Gastrocnemius medialis (tissue), 4 donors: ENCODE data around the gene PRPF31. TPM values are rescaled to one million over a fixed set of nuclear protein-coding genes. Genes with fewer than 3 reads are reported as not detected.

Experiments used
- ATAC-seq, 2 donors: fragments of 150-250 bp; one replicate each; pipeline ENCODE4 v1.9.1; 2016
- DNase-seq, 2 donors: peaks; one replicate each; pipeline ENCODE4 v3.0.0-alpha.2; 2019
- H3K27ac ChIP-seq, 4 donors: fragments of 200-600 bp; sonication (generic); 1 replicate in 1 of 4; 2 replicates in 3 of 4; pipeline ENCODE4 v1.5.1; 2016 to 2018; ENCODE audit warnings: mild to moderate bottlenecking in 2 of 4, moderate library complexity in 1 of 4
- H3K27me3 ChIP-seq, 3 donors: fragments of 200-600 bp; sonication (generic) in 2 of 3; 1 replicate in 1 of 3; 2 replicates in 2 of 3; pipeline versions ENCODE4 v1.5.1 to v1.6.0; 2016 to 2019; ENCODE audit warnings: mild to moderate bottlenecking in 1 of 3, moderate library complexity in 1 of 3
- H3K36me3 ChIP-seq, 2 donors: fragments of 200-600 bp; sonication (generic) in 1 of 2; one replicate each; pipeline ENCODE4 v1.5.1; 2017 to 2018
- H3K4me1 ChIP-seq, 2 donors: fragments of 200-600 bp; sonication (generic) in 1 of 2; one replicate each; pipeline ENCODE4 v1.5.1; 2016 to 2017; ENCODE audit warnings: mild to moderate bottlenecking in 2 of 2
- H3K4me3 ChIP-seq, 4 donors: fragments of 200-600 bp; sonication (generic) in 3 of 4; 1 replicate in 1 of 4; 2 replicates in 3 of 4; pipeline ENCODE4 v1.5.1; 2016 to 2019; ENCODE audit warnings: mild to moderate bottlenecking in 2 of 4
- H3K9me3 ChIP-seq, 3 donors: fragments of 200-600 bp; sonication (generic) in 2 of 3; 1 replicate in 1 of 3; 2 replicates in 2 of 3; pipeline ENCODE4 v1.5.1; 2016 to 2019
- CTCF ChIP-seq, 5 experiments: fragments of 450-650 bp in 3 of 5; fragments of 200-600 bp in 2 of 5; sonication (generic) in 2 of 5; IDR thresholded peaks in 4 of 5; conservative IDR thresholded peaks in 1 of 5; 1 replicate in 4 of 5; 2 replicates in 1 of 5; pipeline ENCODE4 v1.5.1; 2016 to 2019; ENCODE audit warnings: antibody characterized with exemption in 5 of 5, mild to moderate bottlenecking in 3 of 5, moderate library complexity in 3 of 5
- POLR2A ChIP-seq, 2 donors: fragments of 450-650 bp; IDR thresholded peaks; one replicate each; pipeline ENCODE4 v1.6.1; 2017; ENCODE audit warnings: antibody characterized with exemption in 2 of 2, mild to moderate bottlenecking in 2 of 2, moderate library complexity in 2 of 2
- in situ Hi-C, 4 donors: fragments of 200-750 bp; cut with MboI; loops; one replicate each; pipeline versions ENCODE4 v1.15.0 to v1.8.0; 2017; ENCODE audit warnings: low sequenced_read_pairs in 4 of 4
- intact Hi-C: fragments of 100-400 bp; cut with DNase I; formaldehyde crosslinking; loops from one replicate; pipeline ENCODE4 v1.15.1; 2023; ENCODE audit warnings: low total_unique reads
- total RNA-seq, 4 donors: library from RNA; depleted of rRNA; stranded (reverse); fragments of >200 nt; gene quantifications; one replicate each; pipeline versions ENCODE4 v1.1.0 to v1.2.3, GENCODE V29; 2016

Gene PRPF31
- total RNA-seq, 4 donors from 2014 or later: 26.6 to 39.4 (median 37.2) TPM

GRCh38 chr19:54136864-54137698, 21.5 kb downstream of the PRPF31 start:
- Histone ChIP-seq H3K36me3 (peaks cover 0 to 4% of the 10 kb centered on the region in 2 donors), H3K9me3 (no peaks in the 10 kb centered on the region), H3K4me3 (peak overlapping the region; percentile 86 to 99 (median 92)), H3K27ac (peak overlapping the region; percentile 97 to 100 (median 98)), H3K4me1 (peaks cover 29 to 44% of the 10 kb centered on the region in 2 donors), H3K27me3 (no peaks in the 10 kb centered on the region)
- ATAC-seq (peak; percentile 90 to 94), DNase-seq (peak; percentile 100)
- in situ Hi-C loops (no loop called here), intact Hi-C loops (loop anchor here (1.0 kb wide), 3 partner anchors 22 to 63 kb away; partner anchors contain the start of genes LENG1, MBOAT7 and RPS9)
- TF ChIP-seq POLR2A (IDR thresholded peaks at IDR 0.05): peak in 1 of 2 donors; percentile 41
- TF ChIP-seq CTCF (IDR thresholded peaks at IDR 0.05 in 4 of 5, conservative IDR thresholded peaks at IDR 0.05 in 1 of 5): no peak

- TF ChIP-seq CTCF (IDR thresholded peaks at IDR 0.05 in 4 of 5, conservative IDR thresholded peaks at IDR 0.05 in 1 of 5) (no peak), POLR2A (IDR thresholded peaks at IDR 0.05) (peak; percentile 94 to 98)
- Histone ChIP-seq H3K36me3 (peaks cover 0 to 12% of the 10 kb centered on the region in 2 donors), H3K27me3 (no peaks in the 10 kb centered on the region), H3K9me3 (no peaks in the 10 kb centered on the region), H3K4me3 (peak within 1 kb of the TSS; percentile 86 to 99 (median 92)), H3K4me1 (peaks cover 29 to 44% of the 10 kb centered on the region in 2 donors), H3K27ac (peak within 1 kb of the TSS; percentile 97 to 100 (median 98))
- intact Hi-C loops (loop anchor here (1.0 to 2.0 kb wide), 4 partner anchors 21 to 62 kb away; partner anchors contain the start of genes LENG1, MBOAT7, NDUFA3 and RPS9), in situ Hi-C loops (no loop called here)
- DNase-seq (no peak), ATAC-seq (no peak)
Measured at GRCh38 chr19:54137699-54138488, 22.3 kb downstream of the PRPF31 start, which contains the start of gene CNOT3. TSS of gene CNOT3 (plus strand) at chr19:54137762. CDS start at chr19:54142979, 5,217 bp downstream.

DNA sequence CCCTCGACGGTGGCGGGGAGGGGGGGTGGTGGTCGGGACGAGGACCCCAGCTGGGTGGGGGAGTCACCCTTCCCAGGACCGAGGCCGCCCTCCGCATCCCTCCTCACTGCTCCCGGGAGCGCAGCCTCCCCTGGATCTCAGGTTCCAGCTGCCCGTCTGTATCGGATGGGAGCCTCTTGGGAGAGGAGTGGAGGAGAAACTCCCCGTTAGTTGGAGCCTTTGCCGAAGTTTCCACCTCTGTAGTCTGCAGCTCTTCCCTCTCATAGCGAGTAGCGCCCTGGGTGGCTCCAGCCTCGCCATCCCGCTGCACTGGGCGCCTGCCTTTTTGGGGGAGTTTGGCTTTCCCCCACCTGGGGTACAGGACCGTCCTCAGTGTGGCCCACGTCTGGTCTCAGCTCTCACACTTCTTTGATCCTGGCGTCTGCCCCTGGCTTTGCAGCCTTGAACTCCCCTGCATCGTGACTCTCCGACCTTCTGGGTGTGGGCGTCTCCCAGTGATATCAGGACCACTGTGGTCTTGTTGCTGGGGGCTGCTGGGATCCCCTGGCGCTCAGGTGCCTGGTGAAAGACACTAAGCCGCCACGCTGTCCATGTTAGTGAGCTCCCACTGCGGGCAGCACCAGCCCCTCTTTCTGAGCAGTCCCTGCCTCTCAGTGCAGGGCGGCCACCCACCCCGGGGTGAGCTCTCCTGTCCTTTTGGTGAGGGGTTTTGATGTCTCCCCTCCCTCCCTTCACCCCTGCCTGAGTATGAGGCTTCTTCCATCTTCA, 23.1 kb downstream of the PRPF31 start:
- Histone ChIP-seq H3K4me3 (peak overlapping the region; percentile 86 to 99 (median 92)), H3K4me1 (peaks cover 29 to 44% of the 10 kb centered on the region in 2 donors), H3K27ac (peak overlapping the region; percentile 97 to 100 (median 98)), H3K9me3 (no peaks in the 10 kb centered on the region), H3K27me3 (no peaks in the 10 kb centered on the region), H3K36me3 (peaks cover 0 to 20% of the 10 kb centered on the region in 2 donors)
- TF ChIP-seq POLR2A (IDR thresholded peaks at IDR 0.05) (no peak), CTCF (IDR thresholded peaks at IDR 0.05 in 4 of 5, conservative IDR thresholded peaks at IDR 0.05 in 1 of 5) (no peak)
- in situ Hi-C loops: no loop called here
- intact Hi-C loops: loop anchor here (2.0 kb wide), 1 partner anchor 36 kb away; the partner anchor contains the start of gene NDUFA3
- ATAC-seq (no peak), DNase-seq (no peak)

DNA sequence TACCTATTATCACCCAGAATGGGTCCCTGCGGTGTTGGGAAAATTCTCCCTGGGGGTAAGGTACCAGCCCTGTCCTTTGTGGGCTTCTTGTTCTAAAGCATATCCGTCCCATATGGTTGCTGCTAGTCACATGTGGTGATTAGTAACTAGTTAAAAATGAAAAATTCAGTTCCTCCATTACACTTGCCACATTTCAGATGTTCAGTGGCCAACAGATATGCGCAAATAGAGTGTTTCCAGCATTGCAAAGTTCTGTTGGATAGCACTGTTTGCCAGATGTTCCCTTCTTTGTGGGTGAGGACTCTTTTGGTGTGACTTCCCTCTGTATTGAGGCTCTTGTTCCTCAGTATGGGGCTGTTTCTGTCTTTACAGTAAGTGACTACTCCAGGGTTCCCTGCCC, 25.8 kb downstream of the PRPF31 start:
- DNase-seq (no peak), ATAC-seq (no peak)
- Histone ChIP-seq H3K4me3 (no peak overlapping the region), H3K27ac (peak overlapping the region in 1 of 4 donors; percentile 18), H3K9me3 (no peaks in the 10 kb centered on the region), H3K4me1 (peaks cover 21 to 36% of the 10 kb centered on the region in 2 donors), H3K36me3 (peaks cover 3 to 47% of the 10 kb centered on the region in 2 donors), H3K27me3 (no peaks in the 10 kb centered on the region)
- in situ Hi-C loops (no loop called here), intact Hi-C loops (no loop called here)
- TF ChIP-seq CTCF (IDR thresholded peaks at IDR 0.05 in 4 of 5, conservative IDR thresholded peaks at IDR 0.05 in 1 of 5) (no peak), POLR2A (IDR thresholded peaks at IDR 0.05) (no peak)
